Measurements from ENCODE around the gene ADAMTS13. TPM values are rescaled to one million over a fixed set of nuclear protein-coding genes. Genes with fewer than 3 reads are reported as not detected.

Gene ADAMTS13
- total and polyA plus RNA-seq, 8 donors, result 1.5 to 18.9 (median 3.1) TPM

- peak in 2 of 4 donors; percentile 30 to 31 for ATAC-seq
- no peak for FAIRE-seq
- H3K36me3 ChIP-seq, result no peaks in the 10 kb centered on the region
- DNase-seq, result no peak
- 12 to 29% methylated on average over 3 of the region's 3 CpGs for WGBS, 2 donors
- H3K9me3 ChIP-seq, result no peaks in the 10 kb centered on the region
- no peak overlapping the region for H3K27ac ChIP-seq
- intact Hi-C loops (cut with DNase I), result no loop called here
- no peak overlapping the region for H3K4me3 ChIP-seq
- no peaks in the 10 kb centered on the region for H3K27me3 ChIP-seq
- H3K4me1 ChIP-seq, result peaks cover 0 to 3% (median 2%) of the 10 kb centered on the region in 3 donors
- no peak for TF ChIP-seq CTCF (IDR thresholded peaks at IDR 0.05)
Measured at GRCh38 chr9:133423216-133423615, 1.0 kb downstream of the ADAMTS13 start.

- intact Hi-C loops (cut with DNase I), result no loop called here
- no peak overlapping the region for H3K4me3 ChIP-seq
- no peak overlapping the region for H3K27ac ChIP-seq
- H3K36me3 ChIP-seq, result no peaks in the 10 kb centered on the region
- 91 to 98% methylated on average over 12 of the region's 12 CpGs for WGBS, 2 donors
- TF ChIP-seq CTCF (IDR thresholded peaks at IDR 0.05), result no peak
- H3K9me3 ChIP-seq, result no peaks in the 10 kb centered on the region
- ATAC-seq (no peak), DNase-seq (no peak), FAIRE-seq (no peak)
- no peaks in the 10 kb centered on the region for H3K27me3 ChIP-seq
- H3K4me1 ChIP-seq, result peaks cover 0 to 5% (median 4%) of the 10 kb centered on the region in 3 donors
Measured at GRCh38 chr9:133424187-133424586, 2.0 kb downstream of the ADAMTS13 start.

GRCh38 chr9:133425049-133425632 is 3.0 kb downstream of the ADAMTS13 start:
- Histone ChIP-seq H3K27ac (no peak overlapping the region), H3K36me3 (no peaks in the 10 kb centered on the region), H3K4me3 (no peak overlapping the region), H3K9me3 (no peaks in the 10 kb centered on the region), H3K4me1 (peaks cover 0 to 5% (median 4%) of the 10 kb centered on the region in 3 donors), H3K27me3 (no peaks in the 10 kb centered on the region)
- WGBS, 2 donors, result 86 to 90% methylated on average over 22 of the region's 22 CpGs
- DNase-seq (no peak), FAIRE-seq (no peak), ATAC-seq (no peak)
- no peak for TF ChIP-seq CTCF (IDR thresholded peaks at IDR 0.05)
- intact Hi-C loops (cut with DNase I), result no loop called here

- FAIRE-seq (no peak), DNase-seq (no peak), ATAC-seq (no peak)
- Histone ChIP-seq H3K9me3 (no peaks in the 10 kb centered on the region), H3K27me3 (no peaks in the 10 kb centered on the region), H3K27ac (no peak overlapping the region), H3K4me1 (peaks cover 0 to 5% (median 4%) of the 10 kb centered on the region in 3 donors), H3K4me3 (no peak overlapping the region), H3K36me3 (no peaks in the 10 kb centered on the region)
- no peak for TF ChIP-seq CTCF (IDR thresholded peaks at IDR 0.05)
- 87 to 95% methylated on average over 11 of the region's 11 CpGs for WGBS, 2 donors
- intact Hi-C loops (cut with DNase I), result no loop called here
Measured at GRCh38 chr9:133426011-133426410, 3.8 kb downstream of the ADAMTS13 start.

- Histone ChIP-seq H3K27ac (no peak overlapping the region), H3K9me3 (no peaks in the 10 kb centered on the region), H3K4me1 (peaks cover 0 to 5% (median 4%) of the 10 kb centered on the region in 3 donors), H3K27me3 (no peaks in the 10 kb centered on the region), H3K4me3 (peak overlapping the region in 2 of 4 donors; percentile 36 to 50), H3K36me3 (no peaks in the 10 kb centered on the region)
- FAIRE-seq (no peak), DNase-seq (no peak), ATAC-seq (no peak)
- intact Hi-C loops (cut with DNase I), result no loop called here
- TF ChIP-seq CTCF (IDR thresholded peaks at IDR 0.05), result no peak
- 56 to 60% methylated on average over 10 of the region's 10 CpGs for WGBS, 2 donors
Measured at GRCh38 chr9:133427658-133428348, 5.6 kb downstream of the ADAMTS13 start.

Data from pancreas (tissue), 10 donors.